C4-2B (cell line): ENCODE results near the gene AGFG2.

Source experiments
- ZFX ChIP-seq: fragments of 450-650 bp; IDR thresholded peaks from 2 replicates; pipeline ENCODE4 v1.6.1; 2017
- TF ChIP-seq, protein P1 (sequence below): fragments of 450-650 bp; conservative IDR thresholded peaks from 2 replicates; pipeline ENCODE4 v1.5.1; 2017; ENCODE audit warnings: mild to moderate bottlenecking

DNA sequence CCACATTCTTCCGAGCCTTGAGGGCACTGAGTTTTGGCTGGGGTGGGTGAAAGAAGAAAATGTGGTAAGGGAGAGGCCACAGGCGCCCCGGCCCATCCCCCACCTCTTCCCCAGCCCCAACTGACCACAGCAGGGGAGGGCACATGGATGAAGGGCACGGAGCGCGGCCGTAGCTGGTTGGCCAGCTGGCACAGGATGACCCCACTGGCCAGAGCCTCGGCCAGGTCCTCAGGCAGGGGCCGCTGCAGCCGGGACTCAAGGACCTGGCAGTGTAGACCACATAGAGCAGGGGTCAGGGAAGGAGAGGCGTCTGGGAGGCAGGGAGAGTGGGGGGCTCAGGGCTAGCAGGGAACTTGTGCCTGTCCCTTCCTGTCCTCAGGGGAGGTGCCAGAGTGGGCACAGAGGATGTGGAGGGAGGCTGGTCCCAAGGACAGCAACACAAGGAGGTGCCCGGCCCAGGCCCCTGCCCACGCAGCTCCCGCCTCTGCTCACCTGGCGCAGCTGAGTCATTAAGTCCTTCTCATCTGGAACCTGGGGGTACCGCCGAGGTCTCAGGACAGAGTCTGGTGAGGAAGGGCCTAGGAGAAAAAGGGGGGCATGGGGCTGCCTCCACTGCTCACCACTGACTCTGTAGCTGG lies 36.9 kb downstream of the AGFG2 start:
- TF ChIP-seq, protein P1, sequence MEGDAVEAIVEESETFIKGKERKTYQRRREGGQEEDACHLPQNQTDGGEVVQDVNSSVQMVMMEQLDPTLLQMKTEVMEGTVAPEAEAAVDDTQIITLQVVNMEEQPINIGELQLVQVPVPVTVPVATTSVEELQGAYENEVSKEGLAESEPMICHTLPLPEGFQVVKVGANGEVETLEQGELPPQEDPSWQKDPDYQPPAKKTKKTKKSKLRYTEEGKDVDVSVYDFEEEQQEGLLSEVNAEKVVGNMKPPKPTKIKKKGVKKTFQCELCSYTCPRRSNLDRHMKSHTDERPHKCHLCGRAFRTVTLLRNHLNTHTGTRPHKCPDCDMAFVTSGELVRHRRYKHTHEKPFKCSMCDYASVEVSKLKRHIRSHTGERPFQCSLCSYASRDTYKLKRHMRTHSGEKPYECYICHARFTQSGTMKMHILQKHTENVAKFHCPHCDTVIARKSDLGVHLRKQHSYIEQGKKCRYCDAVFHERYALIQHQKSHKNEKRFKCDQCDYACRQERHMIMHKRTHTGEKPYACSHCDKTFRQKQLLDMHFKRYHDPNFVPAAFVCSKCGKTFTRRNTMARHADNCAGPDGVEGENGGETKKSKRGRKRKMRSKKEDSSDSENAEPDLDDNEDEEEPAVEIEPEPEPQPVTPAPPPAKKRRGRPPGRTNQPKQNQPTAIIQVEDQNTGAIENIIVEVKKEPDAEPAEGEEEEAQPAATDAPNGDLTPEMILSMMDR = no peak
- TF ChIP-seq ZFX = no peak
